Measurements from ENCODE around the gene MYH4.

MYH4 gene

DNA sequence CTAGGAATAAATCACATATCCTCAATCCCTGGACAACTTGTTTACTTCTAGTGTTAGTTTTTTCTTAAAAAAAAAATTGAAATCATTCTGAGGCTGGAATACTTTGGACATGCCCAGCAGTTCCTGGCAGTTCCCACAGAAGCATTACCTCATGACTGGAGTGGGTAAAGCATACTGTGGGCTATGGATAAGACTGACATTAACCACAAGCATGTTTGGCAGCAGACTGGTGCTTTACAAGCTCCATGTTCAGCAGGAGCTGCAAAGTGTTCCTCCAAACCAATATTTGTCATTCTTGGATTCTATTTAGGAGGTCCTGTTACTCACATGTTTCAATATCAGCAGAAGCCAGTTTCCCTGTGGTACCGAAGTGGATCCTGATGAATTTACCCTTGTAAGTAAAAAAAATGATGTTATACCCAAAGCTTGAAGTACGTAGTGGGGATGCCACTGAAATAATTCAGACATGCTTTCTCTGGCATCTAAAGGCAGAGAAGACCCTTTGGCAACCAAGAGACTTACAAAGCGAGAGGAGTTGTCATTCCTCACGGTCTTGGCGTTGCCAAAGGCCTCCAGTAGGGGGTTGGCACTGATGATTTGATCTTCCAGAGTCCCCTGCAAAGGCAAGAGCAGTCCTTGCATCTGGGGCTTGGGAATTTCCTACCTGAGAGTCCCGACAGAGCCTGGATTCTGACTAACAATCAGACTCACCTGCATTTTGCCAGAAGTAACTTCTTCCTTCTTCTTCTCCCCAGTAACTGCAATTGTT is 44.1 kb upstream of the MYH4 start:
- TF ChIP-seq, protein P1, sequence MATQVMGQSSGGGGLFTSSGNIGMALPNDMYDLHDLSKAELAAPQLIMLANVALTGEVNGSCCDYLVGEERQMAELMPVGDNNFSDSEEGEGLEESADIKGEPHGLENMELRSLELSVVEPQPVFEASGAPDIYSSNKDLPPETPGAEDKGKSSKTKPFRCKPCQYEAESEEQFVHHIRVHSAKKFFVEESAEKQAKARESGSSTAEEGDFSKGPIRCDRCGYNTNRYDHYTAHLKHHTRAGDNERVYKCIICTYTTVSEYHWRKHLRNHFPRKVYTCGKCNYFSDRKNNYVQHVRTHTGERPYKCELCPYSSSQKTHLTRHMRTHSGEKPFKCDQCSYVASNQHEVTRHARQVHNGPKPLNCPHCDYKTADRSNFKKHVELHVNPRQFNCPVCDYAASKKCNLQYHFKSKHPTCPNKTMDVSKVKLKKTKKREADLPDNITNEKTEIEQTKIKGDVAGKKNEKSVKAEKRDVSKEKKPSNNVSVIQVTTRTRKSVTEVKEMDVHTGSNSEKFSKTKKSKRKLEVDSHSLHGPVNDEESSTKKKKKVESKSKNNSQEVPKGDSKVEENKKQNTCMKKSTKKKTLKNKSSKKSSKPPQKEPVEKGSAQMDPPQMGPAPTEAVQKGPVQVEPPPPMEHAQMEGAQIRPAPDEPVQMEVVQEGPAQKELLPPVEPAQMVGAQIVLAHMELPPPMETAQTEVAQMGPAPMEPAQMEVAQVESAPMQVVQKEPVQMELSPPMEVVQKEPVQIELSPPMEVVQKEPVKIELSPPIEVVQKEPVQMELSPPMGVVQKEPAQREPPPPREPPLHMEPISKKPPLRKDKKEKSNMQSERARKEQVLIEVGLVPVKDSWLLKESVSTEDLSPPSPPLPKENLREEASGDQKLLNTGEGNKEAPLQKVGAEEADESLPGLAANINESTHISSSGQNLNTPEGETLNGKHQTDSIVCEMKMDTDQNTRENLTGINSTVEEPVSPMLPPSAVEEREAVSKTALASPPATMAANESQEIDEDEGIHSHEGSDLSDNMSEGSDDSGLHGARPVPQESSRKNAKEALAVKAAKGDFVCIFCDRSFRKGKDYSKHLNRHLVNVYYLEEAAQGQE (IDR thresholded peaks at IDR 0.05; ENCODE audit: insufficient read depth in 1 of 2, low read depth in 2 of 2, low read length in 2 of 2), result no peak
- TF ChIP-seq TAF1 (IDR thresholded peaks at IDR 0.05; ENCODE audit: borderline replicate concordance, insufficient read depth, low read length) (no peak), SIN3A (IDR thresholded peaks at IDR 0.05; ENCODE audit: borderline replicate concordance, insufficient read depth, low read length) (no peak), POLR2AphosphoS5 (IDR thresholded peaks at IDR 0.05; ENCODE audit: low read depth, low read length) (no peak), FOXP2 (optimal IDR thresholded peaks at IDR 0.05; ENCODE audit: borderline replicate concordance, extremely low read depth, extremely low read length, insufficient read depth) (no peak)

DNA sequence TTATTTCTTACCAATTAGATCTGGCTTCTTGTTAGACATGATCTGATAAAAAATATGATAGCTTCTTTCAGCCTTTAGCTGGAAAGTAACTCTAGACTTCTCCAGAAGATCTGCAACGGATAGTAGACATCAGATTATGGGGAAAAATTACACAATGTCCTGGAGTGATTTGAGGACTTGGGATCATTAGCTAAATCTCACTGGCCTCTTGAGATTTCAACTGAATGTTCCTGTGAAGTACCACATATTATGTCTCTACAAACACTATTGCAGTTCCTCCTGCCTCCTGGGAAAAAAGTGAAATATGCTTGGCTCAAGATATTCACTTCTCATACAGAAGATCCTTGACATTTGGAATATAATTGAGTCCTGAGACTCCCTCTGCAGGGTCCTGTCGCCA is 43.5 kb upstream of the MYH4 start:
- TF ChIP-seq TAF1 (IDR thresholded peaks at IDR 0.05; ENCODE audit: borderline replicate concordance, insufficient read depth, low read length) (no peak), FOXP2 (optimal IDR thresholded peaks at IDR 0.05; ENCODE audit: borderline replicate concordance, extremely low read depth, extremely low read length, insufficient read depth) (no peak), POLR2AphosphoS5 (IDR thresholded peaks at IDR 0.05; ENCODE audit: low read depth, low read length) (no peak), SIN3A (IDR thresholded peaks at IDR 0.05; ENCODE audit: borderline replicate concordance, insufficient read depth, low read length) (no peak)
- TF ChIP-seq, protein P1 (IDR thresholded peaks at IDR 0.05; ENCODE audit: insufficient read depth in 1 of 2, low read depth in 2 of 2, low read length in 2 of 2), result no peak

DNA sequence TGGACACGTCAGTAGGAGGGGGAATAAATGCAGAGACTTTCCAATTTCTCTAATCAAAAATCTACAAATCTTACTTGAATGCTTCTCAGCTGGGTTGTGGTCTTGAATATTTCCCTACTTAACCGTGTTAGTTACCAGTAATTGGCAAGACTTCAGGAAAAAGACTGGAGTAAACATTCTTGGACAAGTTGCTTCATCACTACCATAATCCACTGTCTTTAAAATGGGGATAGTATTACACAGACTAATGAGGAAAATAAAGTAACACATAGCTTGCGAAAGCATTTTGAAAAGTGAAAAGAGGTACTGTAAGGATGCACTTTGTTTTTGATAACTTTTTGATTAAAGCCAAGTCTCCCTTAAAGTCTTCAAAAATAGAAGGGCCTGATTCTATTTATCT is 30.6 kb upstream of the MYH4 start:
- TF ChIP-seq TAF1 (IDR thresholded peaks at IDR 0.05; ENCODE audit: borderline replicate concordance, insufficient read depth, low read length), result no peak
- TF ChIP-seq POLR2AphosphoS5 (IDR thresholded peaks at IDR 0.05; ENCODE audit: low read depth, low read length), result no peak
- no peak for TF ChIP-seq FOXP2 (optimal IDR thresholded peaks at IDR 0.05; ENCODE audit: borderline replicate concordance, extremely low read depth, extremely low read length, insufficient read depth)
- TF ChIP-seq, protein P1 (IDR thresholded peaks at IDR 0.05; ENCODE audit: insufficient read depth in 1 of 2, low read depth in 2 of 2, low read length in 2 of 2), result no peak
- no peak for TF ChIP-seq SIN3A (IDR thresholded peaks at IDR 0.05; ENCODE audit: borderline replicate concordance, insufficient read depth, low read length)

DNA sequence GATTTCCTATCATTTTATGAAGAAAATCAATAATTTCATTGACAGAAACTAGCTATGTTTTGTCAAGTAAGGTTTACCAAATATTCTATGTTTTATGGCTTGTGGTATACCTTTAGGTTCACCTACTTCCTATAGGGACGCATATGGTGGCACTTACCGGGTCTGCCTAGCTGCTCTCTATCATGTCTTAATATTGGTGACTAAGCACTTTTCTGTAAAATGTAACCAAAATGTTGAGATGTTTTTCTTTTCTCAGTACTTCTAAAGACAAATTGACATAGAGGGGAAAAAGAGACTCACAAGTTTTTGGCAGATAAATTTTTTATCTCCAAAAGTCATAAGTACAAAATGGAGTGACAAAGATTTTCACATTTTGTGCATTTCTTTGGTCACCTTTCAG is 22.6 kb upstream of the MYH4 start:
- TF ChIP-seq, protein P1 (IDR thresholded peaks at IDR 0.05; ENCODE audit: insufficient read depth in 1 of 2, low read depth in 2 of 2, low read length in 2 of 2), result no peak
- no peak for TF ChIP-seq FOXP2 (optimal IDR thresholded peaks at IDR 0.05; ENCODE audit: borderline replicate concordance, extremely low read depth, extremely low read length, insufficient read depth)

DNA sequence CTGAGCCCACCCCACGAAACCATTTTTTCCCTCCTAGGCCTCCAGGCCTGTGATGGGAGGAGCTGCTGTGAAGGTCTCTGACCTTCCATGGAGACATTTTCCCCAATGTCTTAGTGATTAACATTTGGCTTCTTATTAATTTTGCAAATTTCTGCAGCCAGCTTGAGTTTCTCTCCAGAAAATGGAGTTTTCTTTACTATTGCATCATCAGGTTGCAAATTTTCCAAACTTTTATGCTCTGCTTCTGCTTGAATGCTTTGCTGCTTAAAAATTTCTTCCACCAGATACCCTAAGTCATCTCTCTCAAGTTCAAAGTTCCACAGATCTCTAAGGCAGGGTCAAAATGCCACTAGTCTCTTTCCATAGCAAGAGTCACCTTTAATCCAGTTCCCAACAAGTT is 12.9 kb upstream of the MYH4 start:
- TF ChIP-seq SIN3A (IDR thresholded peaks at IDR 0.05; ENCODE audit: borderline replicate concordance, insufficient read depth, low read length), result no peak
- TF ChIP-seq, protein P1 (IDR thresholded peaks at IDR 0.05; ENCODE audit: insufficient read depth in 1 of 2, low read depth in 2 of 2, low read length in 2 of 2), result no peak
